PC-3 (cell line): ENCODE data around the gene DBNDD1. TPM values are rescaled to one million over a fixed set of nuclear protein-coding genes. Genes with fewer than 3 reads are reported as not detected.

Experiments
- ATAC-seq: fragments of 200-7000 bp; cut with Tn5 transposase; 2 replicates; pipeline ENCODE4 v1.9.1; 2020; ENCODE audit warnings: mild to moderate bottlenecking, moderate library complexity
- BruUV-seq: library from RNA; stranded (reverse); fragments of 400-500 nt; replicated peaks from 2 replicates; lab custom pipeline; 2021; lab: Mats Ljungman, UMichigan
- CTCF ChIA-PET: fragments of 300-600 bp; sonication (Branson Sonifier 250); formaldehyde crosslinking; loops from one replicate; lab custom pipeline; 2022; ENCODE audit warnings: antibody characterized with exemption; lab: Charles Lee
- POLR2A ChIA-PET: fragments of 300-600 bp; sonication (Branson Sonifier 250); formaldehyde crosslinking; loops from one replicate; lab custom pipeline; 2022; ENCODE audit warnings: antibody characterized with exemption; ENCODE audit not compliant: unreplicated experiment; lab: Charles Lee
- DNase-seq: peaks from one replicate; pipeline ENCODE4 v3.0.0-alpha.2; 2015
- H2AFZ ChIP-seq: fragments of 300-600 bp; sonication (generic); 2 replicates; pipeline ENCODE4 v1.6.0; 2016; ENCODE audit warnings: antibody characterized with exemption, low read length
- H3F3A ChIP-seq: fragments of 300-600 bp; sonication (generic); one replicate; pipeline ENCODE4 v1.6.0; 2017; ENCODE audit warnings: antibody characterized with exemption, low read length, control low read depth, mild to moderate bottlenecking; ENCODE audit not compliant: unreplicated experiment
- H3K27ac ChIP-seq: fragments of 300-600 bp; sonication (generic); 2 replicates; pipeline ENCODE4 v1.5.1; 2016; ENCODE audit warnings: mild to moderate bottlenecking, low read length
- H3K27me3 ChIP-seq: fragments of 300-600 bp; sonication (generic); 2 replicates; pipeline ENCODE4 v1.6.1; 2016; ENCODE audit warnings: low read length, mixed read lengths
- H3K36me3 ChIP-seq: fragments of 300-600 bp; sonication (generic); 2 replicates; pipeline ENCODE4 v1.6.1; 2016; ENCODE audit warnings: low read depth, mixed run types, low read length, mixed read lengths
- H3K4me1 ChIP-seq: fragments of 300-600 bp; sonication (generic); 2 replicates; pipeline ENCODE4 v1.5.1; 2016; ENCODE audit warnings: low read length; ENCODE audit not compliant: insufficient read depth
- H3K4me2 ChIP-seq: fragments of 300-600 bp; sonication (generic); 2 replicates; pipeline ENCODE4 v1.6.0; 2016; ENCODE audit warnings: low read length
- H3K4me3 ChIP-seq: fragments of 300-600 bp; sonication (generic); 2 replicates; pipeline ENCODE4 v1.5.1; 2016; ENCODE audit warnings: mild to moderate bottlenecking, low read length, mixed read lengths
- H3K79me2 ChIP-seq: fragments of 300-600 bp; sonication (generic); 2 replicates; pipeline ENCODE4 v1.6.1; 2017; ENCODE audit warnings: low read length, mixed read lengths
- H3K9ac ChIP-seq: fragments of 300-600 bp; sonication (generic); 2 replicates; pipeline ENCODE4 v1.6.0; 2016; ENCODE audit warnings: mild to moderate bottlenecking, low read length
- H3K9me2 ChIP-seq: fragments of 300-600 bp; sonication (generic); replicated peaks from 2 replicates; pipeline ENCODE4 v1.6.1; 2016; ENCODE audit warnings: mixed run types, low read length, mixed read lengths
- H3K9me3 ChIP-seq: fragments of 300-600 bp; sonication (generic); 2 replicates; pipeline ENCODE4 v1.6.1; 2016; ENCODE audit warnings: low read length, mixed read lengths
- H4K20me1 ChIP-seq: fragments of 300-600 bp; sonication (generic); 2 replicates; pipeline ENCODE4 v1.6.1; 2016; ENCODE audit warnings: low read length, mixed read lengths
- CTCF ChIP-seq: fragments of 300-600 bp; sonication (generic); conservative IDR thresholded peaks from 2 replicates; pipeline ENCODE4 v1.5.1; 2017; ENCODE audit warnings: antibody characterized with exemption, low read depth, mild to moderate bottlenecking, low read length
- EZH2 ChIP-seq: fragments of 300-600 bp; sonication (generic); IDR thresholded peaks from one replicate; pipeline ENCODE4 v1.6.1; 2017; ENCODE audit warnings: antibody characterized with exemption, mild to moderate bottlenecking, low read length; ENCODE audit not compliant: unreplicated experiment
- EZH2phosphoT487 ChIP-seq: fragments of 300-600 bp; sonication (generic); IDR thresholded peaks from 2 replicates; pipeline ENCODE4 v1.6.1; 2018; ENCODE audit warnings: mild to moderate bottlenecking, antibody characterized with exemption, low read length, borderline replicate concordance
- intact Hi-C: fragments of 100-400 bp; cut with micrococcal nuclease; formaldehyde crosslinking; loops from 2 replicates; pipeline ENCODE4 v1.9.0; 2023
- total RNA-seq: library from RNA; depleted of rRNA; stranded (reverse); fragments of >200 nt; gene quantifications from 2 replicates; pipeline ENCODE4 v1.2.3, GENCODE V29; 2014

The DBNDD1 gene
- total RNA-seq, 1 experiment from 2014 or later = 21.1 TPM

GRCh38 chr16:90055371-90055770, 36.1 kb upstream of the DBNDD1 start:
- DNase-seq = no peak
- H3K9ac ChIP-seq = no peak overlapping the region
- H3K4me1 ChIP-seq = peaks cover 5% of the 10 kb centered on the region; the same call in 1 of the 2 replicates
- H2AFZ ChIP-seq = no peak overlapping the region
- H3K27me3 ChIP-seq = no peaks in the 10 kb centered on the region
- H3K79me2 ChIP-seq = no peaks in the 10 kb centered on the region
- H3K9me2 ChIP-seq = no peaks in the 10 kb centered on the region
- intact Hi-C loops = no loop called here
- ATAC-seq = no peak
- H3F3A ChIP-seq = no peaks in the 10 kb centered on the region
- CTCF ChIA-PET = no interaction called here
- BruUV-seq = no TSS peak
- H3K4me3 ChIP-seq = no peak overlapping the region
- H3K9me3 ChIP-seq = peaks cover 6% of the 10 kb centered on the region; the same call in 1 of the 2 replicates
- no peaks in the 10 kb centered on the region for H4K20me1 ChIP-seq
- H3K36me3 ChIP-seq = no peaks in the 10 kb centered on the region
- TF ChIP-seq CTCF (no peak), EZH2 (no peak), EZH2phosphoT487 (no peak)
- H3K27ac ChIP-seq = no peak overlapping the region
- POLR2A ChIA-PET = no interaction called here
- no peak overlapping the region for H3K4me2 ChIP-seq

- ATAC-seq = no peak
- BruUV-seq = no TSS peak
- ChIA-PET POLR2A (no interaction called here), CTCF (no interaction called here)
- no peak for DNase-seq
- H3K4me2 ChIP-seq = no peak overlapping the region
- no peaks in the 10 kb centered on the region for H3K9me2 ChIP-seq
- H4K20me1 ChIP-seq = no peaks in the 10 kb centered on the region
- no peak overlapping the region for H3K4me3 ChIP-seq
- peaks cover 6% of the 10 kb centered on the region; the same call in 1 of the 2 replicates for H3K9me3 ChIP-seq
- H3K9ac ChIP-seq = no peak overlapping the region
- peaks cover 5% of the 10 kb centered on the region; the same call in 1 of the 2 replicates for H3K4me1 ChIP-seq
- H3K27ac ChIP-seq = no peak overlapping the region
- H3K27me3 ChIP-seq = no peaks in the 10 kb centered on the region
- intact Hi-C loops = no loop called here
- no peak for TF ChIP-seq EZH2phosphoT487
- no peak for TF ChIP-seq CTCF
- TF ChIP-seq EZH2 = no peak
- H3K36me3 ChIP-seq = no peaks in the 10 kb centered on the region
- H2AFZ ChIP-seq = no peak overlapping the region
- H3K79me2 ChIP-seq = no peaks in the 10 kb centered on the region
- H3F3A ChIP-seq = no peaks in the 10 kb centered on the region
Observed at GRCh38 chr16:90054554-90054953, 35.3 kb upstream of the DBNDD1 start.

- H3K27me3 ChIP-seq = no peaks in the 10 kb centered on the region
- no peak for ATAC-seq
Observed at GRCh38 chr16:90053902-90054500, 34.7 kb upstream of the DBNDD1 start.

More at GRCh38 chr16:90053902-90054500, 34.7 kb upstream of the DBNDD1 start:
- peaks cover 6% of the 10 kb centered on the region; the same call in 1 of the 2 replicates for H3K9me3 ChIP-seq
- POLR2A ChIA-PET = no interaction called here
- H3K4me1 ChIP-seq = peaks cover 5% of the 10 kb centered on the region; the same call in 1 of the 2 replicates
- H4K20me1 ChIP-seq = no peaks in the 10 kb centered on the region
- H3K4me3 ChIP-seq = no peak overlapping the region
- TF ChIP-seq CTCF (no peak), EZH2phosphoT487 (no peak), EZH2 (no peak)
- no peaks in the 10 kb centered on the region for H3K79me2 ChIP-seq
- no peak for DNase-seq
- CTCF ChIA-PET = no interaction called here
- H3F3A ChIP-seq = no peaks in the 10 kb centered on the region
- no TSS peak for BruUV-seq
- intact Hi-C loops = no loop called here
- H2AFZ ChIP-seq = no peak overlapping the region
- H3K4me2 ChIP-seq = no peak overlapping the region
- H3K27ac ChIP-seq = no peak overlapping the region
- H3K36me3 ChIP-seq = no peaks in the 10 kb centered on the region
- no peak overlapping the region for H3K9ac ChIP-seq
- H3K9me2 ChIP-seq = no peaks in the 10 kb centered on the region
